HepG2 (cell line): ENCODE results near the gene MCRS1. TPM values are rescaled to one million over a fixed set of nuclear protein-coding genes. Genes with fewer than 3 reads are reported as not detected.

Source experiments
- ATAC-seq: fragments of 200-7000 bp; cut with Tn5 transposase; 3 replicates; pipeline ENCODE4 v1.9.1; 2020; ENCODE audit warnings: mild to moderate bottlenecking, moderate library complexity
- BruUV-seq: library from RNA; stranded (reverse); fragments of 400-500 nt; replicated peaks from 2 replicates; lab custom pipeline; 2021; lab: Mats Ljungman, UMichigan
- CTCF ChIA-PET: fragments of 300-600 bp; formaldehyde crosslinking; extraction: SDS; loops from one replicate; lab custom pipeline; 2021; ENCODE audit warnings: low total read pairs, inconsistent platforms, low intra/inter-chr PET ratio; lab: Yijun Ruan, JAX
- POLR2A ChIA-PET: fragments of 350-600 bp; sonication (Branson Sonifier 250); formaldehyde crosslinking; loops from one replicate; lab custom pipeline; 2020; ENCODE audit warnings: antibody characterized with exemption, inconsistent platforms; lab: Yijun Ruan, JAX
- DNase-seq: peaks from one replicate; pipeline ENCODE4 v3.0.0-alpha.2; 2015; ENCODE audit warnings: low spot score
- FAIRE-seq: peaks from 3 replicates; lab custom pipeline; 2011; peaks lifted over from hg19 to GRCh38; lab: Jason Lieb, UNC
- H2AFZ ChIP-seq: one replicate; pipeline ENCODE4 v1.6.1; 2011; ENCODE audit warnings: low read length, inconsistent platforms
- H3K27ac ChIP-seq: fragments of 300-600 bp; 3 replicates; pipeline ENCODE4 v1.8.0; 2011; ENCODE audit warnings: mixed run types, mild to moderate bottlenecking, mixed read lengths, low read length, inconsistent platforms; ENCODE audit not compliant: insufficient read depth; ENCODE audit errors: extremely low read length
- H3K27me3 ChIP-seq, 2 experiments: fragments of 200-600 bp in 1 of 2; 2 replicates in 1 of 2; 3 replicates in 1 of 2; pipeline versions ENCODE4 v1.6.0 to v1.8.0; 2011; ENCODE audit warnings: low read length in 2 of 2, mild to moderate bottlenecking in 2 of 2, moderate library complexity in 2 of 2, inconsistent platforms in 1 of 2; ENCODE audit not compliant: insufficient read depth in 2 of 2, control insufficient read depth in 1 of 2
- H3K36me3 ChIP-seq, 2 experiments: fragments of 200-600 bp in 1 of 2; replicated peaks in 1 of 2; 2 replicates in 1 of 2; 3 replicates in 1 of 2; pipeline versions ENCODE4 v1.5.1 to v1.8.0; 2011; ENCODE audit warnings: low read length in 2 of 2, inconsistent platforms in 1 of 2; ENCODE audit not compliant: insufficient read depth in 2 of 2, control insufficient read depth in 1 of 2
- H3K4me1 ChIP-seq: 2 replicates; pipeline ENCODE4 v1.5.1; 2012; ENCODE audit warnings: low read length, inconsistent platforms; ENCODE audit not compliant: insufficient read depth
- H3K4me2 ChIP-seq: 2 replicates; pipeline ENCODE4 v1.6.0; 2011; ENCODE audit warnings: low read depth, low read length, inconsistent platforms
- H3K4me3 ChIP-seq, 3 experiments: fragments of 200-600 bp in 1 of 3; sonication (generic), shearing (Covaris generic) in 1 of 3; replicated peaks in 1 of 3; 2 replicates each; pipeline ENCODE4 v1.5.1; 2011 to 2016; ENCODE audit warnings: low read length in 3 of 3, inconsistent platforms in 2 of 3, low read depth in 2 of 3, mild to moderate bottlenecking in 2 of 3, control low read depth in 1 of 3, mixed read lengths in 1 of 3; ENCODE audit not compliant: insufficient read depth in 1 of 3
- H3K79me2 ChIP-seq: one replicate; pipeline ENCODE4 v1.6.1; 2011; ENCODE audit warnings: low read length, inconsistent platforms; ENCODE audit not compliant: insufficient read depth
- H3K9ac ChIP-seq: 2 replicates; pipeline ENCODE4 v1.6.0; 2011; ENCODE audit warnings: mild to moderate bottlenecking, low read depth, low read length, inconsistent platforms; ENCODE audit not compliant: insufficient read depth
- H3K9me3 ChIP-seq: 2 replicates; pipeline ENCODE4 v1.5.1; 2012; ENCODE audit warnings: mild to moderate bottlenecking, low read length
- H4K20me1 ChIP-seq: 2 replicates; pipeline ENCODE4 v1.6.0; 2011; ENCODE audit warnings: inconsistent platforms, mild to moderate bottlenecking, low read length, moderate library complexity; ENCODE audit not compliant: insufficient read depth
- KAT7 ChIP-seq: IDR thresholded peaks from 2 replicates; pipeline ENCODE4 v1.6.1; 2018; ENCODE audit warnings: borderline replicate concordance, missing compliant biosample characterization
- KLF13 ChIP-seq: sonication (generic); formaldehyde crosslinking; IDR thresholded peaks from 2 replicates; pipeline ENCODE4 v1.4.0; 2020; ENCODE audit warnings: mild to moderate bottlenecking, missing genetic modification reagents
- LBX2 ChIP-seq: sonication (generic); formaldehyde crosslinking; IDR thresholded peaks from 2 replicates; pipeline ENCODE4 v1.5.0; 2020; ENCODE audit warnings: missing genetic modification reagents, mild to moderate bottlenecking, borderline replicate concordance
- PITX1 ChIP-seq: sonication (generic); formaldehyde crosslinking; IDR thresholded peaks from 2 replicates; pipeline ENCODE4 v1.5.1; 2020; ENCODE audit warnings: mild to moderate bottlenecking, missing genetic modification reagents
- RBFOX2 ChIP-seq: fragments of 200-400 bp; formaldehyde crosslinking; IDR thresholded peaks from 2 replicates; pipeline ENCODE4 v1.6.1; 2017; ENCODE audit warnings: low read depth, mild to moderate bottlenecking, low read length
- ZBTB7B ChIP-seq: sonication (generic); formaldehyde crosslinking; IDR thresholded peaks from 2 replicates; pipeline ENCODE4 v1.4.0; 2020; ENCODE audit warnings: missing genetic modification reagents
- ZFP1 ChIP-seq: IDR thresholded peaks from 2 replicates; pipeline ENCODE4 v1.6.1; 2016
- ZNF232 ChIP-seq: sonication (generic); formaldehyde crosslinking; IDR thresholded peaks from 2 replicates; pipeline ENCODE4 v1.4.0; 2020; ENCODE audit warnings: missing genetic modification reagents, borderline replicate concordance
- ZNF570 ChIP-seq: sonication (generic); formaldehyde crosslinking; IDR thresholded peaks from 2 replicates; pipeline ENCODE4 v1.4.0; 2020; ENCODE audit warnings: mild to moderate bottlenecking, missing genetic modification reagents, borderline replicate concordance
- ZNF7 ChIP-seq: IDR thresholded peaks from 2 replicates; pipeline ENCODE4 v1.6.1; 2016; ENCODE audit warnings: missing biosample characterization, missing genetic modification reagents
- ZNF704 ChIP-seq: sonication (generic); formaldehyde crosslinking; IDR thresholded peaks from 2 replicates; pipeline ENCODE4 v1.8.1; 2023; ENCODE audit warnings: mild to moderate bottlenecking, inconsistent platforms, moderate library complexity, missing genetic modification reagents, borderline replicate concordance
- ZSCAN9 ChIP-seq: IDR thresholded peaks from 2 replicates; pipeline ENCODE4 v1.6.1; 2016; ENCODE audit warnings: borderline replicate concordance
- WGBS: methylation state at CpG from one replicate; pipeline ENCODE4 v1.1.6; 2017; ENCODE audit warnings: low lambda C conversion rate; 5-methylcytosine and 5-hydroxymethylcytosine counted together
- in situ Hi-C: cut with HindIII; loops from 2 replicates; pipeline ENCODE4 v1.10.0; 2017; ENCODE audit warnings: low pct_unique_long_range_greater_than_20kb; ENCODE audit not compliant: extremely low pct_ligation_motif_present
- intact Hi-C: fragments of 100-400 bp; cut with micrococcal nuclease; formaldehyde crosslinking; loops from one replicate; pipeline ENCODE4 v1.10.0; 2022; ENCODE audit not compliant: unreplicated experiment
- polyA plus RNA-seq, 8 experiments: library from polyadenylated mRNA; depleted of rRNA in 3 of 8; stranded (reverse) in 7 of 8; unstranded in 1 of 8; fragments of >200 nt; fragmentation: Illumina TruSeq in 4 of 8; extraction: Trizol in 4 of 8; gene quantifications; 2 replicates each; pipeline versions ENCODE4 v1.2.1 to v1.2.3, GENCODE V29; 2011 to 2016; ENCODE audit warnings: low read depth in 4 of 8, missing spikeins in 1 of 8, mixed read lengths in 1 of 8; ENCODE audit not compliant: insufficient read depth in 1 of 8
- total RNA-seq, 5 experiments: library from RNA; depleted of rRNA; stranded (reverse); fragments of >200 nt; fragmentation: Illumina TruSeq; extraction: Trizol; gene quantifications; 2 replicates each; pipeline ENCODE4 v1.2.3, GENCODE V29; 2016; ENCODE audit warnings: low read depth in 1 of 5

Gene MCRS1
- total and polyA plus RNA-seq, 2 of the 13 experiments (the other 11 are each of a cell fraction or from before 2014, with no cell fraction given) = 51.0 to 66.3 TPM

DNA sequence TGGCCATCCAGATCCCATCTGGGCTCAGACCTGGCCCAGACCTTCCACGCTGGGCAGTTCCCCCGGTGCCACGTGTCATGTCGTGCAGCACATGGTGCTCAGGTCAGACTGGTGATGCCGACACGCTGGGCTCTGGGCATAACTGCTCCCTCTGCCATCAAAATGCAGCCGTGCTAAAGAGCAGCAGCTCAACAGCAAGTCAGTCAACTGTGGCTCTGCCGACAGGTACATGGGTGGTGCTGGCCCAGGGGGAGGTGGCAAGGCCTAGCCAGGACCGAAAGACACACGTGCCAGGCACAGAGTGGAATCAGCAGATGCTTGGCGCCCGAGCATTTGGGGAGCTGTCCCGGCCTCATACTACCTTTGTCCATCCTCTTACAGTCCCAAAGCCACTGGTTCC, 1.6 kb downstream of the MCRS1 start:
- ATAC-seq (no peak), FAIRE-seq (no peak), DNase-seq (no peak)
- Histone ChIP-seq H3K36me3 (peaks cover 14 to 47% of the 10 kb centered on the region in 2 experiments), H3K9me3 (no peaks in the 10 kb centered on the region), H4K20me1 (no peaks in the 10 kb centered on the region), H2AFZ (no peak overlapping the region), H3K27me3 (no peaks in the 10 kb centered on the region; a peak in 1 of 5 replicates), H3K9ac (peak overlapping the region; percentile 25; the same call in 1 of the 2 replicates), H3K27ac (no peak overlapping the region), H3K4me1 (peaks cover 33% of the 10 kb centered on the region), H3K4me3 (peak overlapping the region in 1 of 3 experiments; percentile 98; a peak in 2 of 6 replicates), H3K79me2 (peaks cover 27% of the 10 kb centered on the region), H3K4me2 (peak overlapping the region; percentile 80)
- in situ Hi-C loops = no loop called here
- TF ChIP-seq LBX2 (CRISPR knock-in tag) (no peak), RBFOX2 (0 out of 2 replicates have a peak, but pooled peaks have one; percentile 27), PITX1 (CRISPR knock-in tag) (no peak)
- POLR2A ChIA-PET = interaction anchor here (2.6 kb wide), 1 partner anchor 15 kb away, joined by 11 read pairs; no protein-coding TSS in a partner anchor
- intact Hi-C loops = loop anchor here (5.0 kb wide), 2 partner anchors 56 to 569 kb away; partner anchors contain the start of genes DDN and PRPF40B
- WGBS = 89% methylated on average over 7 of the region's 13 CpGs
- CTCF ChIA-PET = no interaction called here
- no TSS peak for BruUV-seq

- in situ Hi-C loops (no loop called here), intact Hi-C loops (loop anchor here (5.0 kb wide), 2 partner anchors 57 to 568 kb away; partner anchors contain the start of genes DDN and PRPF40B)
These were observed 2.3 kb downstream of the MCRS1 start for GRCh38 chr12:49565406-49566265.

More at GRCh38 chr12:49565406-49566265, 2.3 kb downstream of the MCRS1 start:
- peaks cover 16 to 54% of the 10 kb centered on the region in 2 experiments for H3K36me3 ChIP-seq
- H3K79me2 ChIP-seq = peaks cover 23% of the 10 kb centered on the region
- ChIA-PET CTCF (no interaction called here), POLR2A (interaction anchor here (0.9 to 2.6 kb wide), 2 partner anchors 15 to 176 kb away, joined by 3 to 11 read pairs; partner anchors contain the start of gene TMBIM6)
- WGBS = 98% methylated on average over 12 of the region's 12 CpGs
- ATAC-seq (no peak), DNase-seq (no peak), FAIRE-seq (no peak)
- no peak for TF ChIP-seq ZFP1 (CRISPR knock-in tag)
- TF ChIP-seq ZNF570 = no peak
- no peak for TF ChIP-seq ZNF232 (CRISPR knock-in tag)
- TF ChIP-seq ZNF704 = no peak
- TF ChIP-seq ZNF7 (CRISPR knock-in tag) = no peak
- TF ChIP-seq ZBTB7B (CRISPR knock-in tag) = no peak
- TF ChIP-seq ZSCAN9 (CRISPR knock-in tag) = no peak
- no peak for TF ChIP-seq KLF13
- no peak for TF ChIP-seq KAT7
- no peak overlapping the region for H3K4me3 ChIP-seq
- H3K9me3 ChIP-seq = no peaks in the 10 kb centered on the region
- H4K20me1 ChIP-seq = no peaks in the 10 kb centered on the region
- H3K4me1 ChIP-seq = peaks cover 26% of the 10 kb centered on the region
- no peaks in the 10 kb centered on the region; a peak in 1 of 5 replicates for H3K27me3 ChIP-seq
- H3K27ac ChIP-seq = no peak overlapping the region
- BruUV-seq = no TSS peak
- no peak overlapping the region for H3K9ac ChIP-seq
- no peak overlapping the region for H2AFZ ChIP-seq
- H3K4me2 ChIP-seq = no peak overlapping the region
